Activated CD8-positive, alpha-beta memory T cell treated with anti-CD3 and anti-CD28 coated beads, Interleukin-2, amount 10 ng/mL, durations not matched to agents 7 days and 5 days (primary cell): ENCODE data around the gene SNTG2. TPM values are rescaled to one million over a fixed set of nuclear protein-coding genes. Genes with fewer than 3 reads are reported as not detected.
"Not testable (repeated sequence)": the region's sequence is repeated elsewhere in the genome, so short reads cannot be mapped to it uniquely, and the experiment has no call there.

Experiments
- ATAC-seq: fragments of 150-1000 bp; cut with Tn5 transposase; one replicate; pipeline ENCODE4 v1.10.0; 2021; ENCODE audit warnings: moderate library complexity
- CTCF ChIA-PET: fragments of 350-600 bp; sonication (Branson Sonifier 250); formaldehyde crosslinking; loops from one replicate; lab custom pipeline; 2021; ENCODE audit warnings: antibody characterized with exemption; lab: Charles Lee
- DNase-seq: peaks from one replicate; pipeline ENCODE4 v3.0.0-alpha.2; 2020
- H3K27ac Mint-ChIP-seq: one replicate; pipeline ENCODE4 v1.8.0; 2021; ENCODE audit warnings: mild to moderate bottlenecking, mixed read lengths
- H3K27me3 Mint-ChIP-seq: one replicate; pipeline ENCODE4 v1.8.0; 2021; ENCODE audit warnings: mixed read lengths
- H3K36me3 Mint-ChIP-seq: one replicate; pipeline ENCODE4 v1.8.0; 2021; ENCODE audit warnings: mild to moderate bottlenecking, mixed read lengths
- H3K4me1 Mint-ChIP-seq: one replicate; pipeline ENCODE4 v1.8.0; 2021; ENCODE audit warnings: mixed read lengths
- H3K4me3 Mint-ChIP-seq: one replicate; pipeline ENCODE4 v1.8.0; 2021; ENCODE audit warnings: mild to moderate bottlenecking, moderate library complexity, mixed read lengths
- H3K9me3 Mint-ChIP-seq: one replicate; pipeline ENCODE4 v1.8.0; 2022; ENCODE audit warnings: low read depth, mixed read lengths
- total RNA-seq, 2 experiments: library from RNA; stranded (reverse); gene quantifications; one replicate each; pipeline ENCODE4 v1.2.3, GENCODE V29; 2021

Gene SNTG2
- total RNA-seq, 2 experiments from 2014 or later = 0.37 to 1.6 TPM

DNA sequence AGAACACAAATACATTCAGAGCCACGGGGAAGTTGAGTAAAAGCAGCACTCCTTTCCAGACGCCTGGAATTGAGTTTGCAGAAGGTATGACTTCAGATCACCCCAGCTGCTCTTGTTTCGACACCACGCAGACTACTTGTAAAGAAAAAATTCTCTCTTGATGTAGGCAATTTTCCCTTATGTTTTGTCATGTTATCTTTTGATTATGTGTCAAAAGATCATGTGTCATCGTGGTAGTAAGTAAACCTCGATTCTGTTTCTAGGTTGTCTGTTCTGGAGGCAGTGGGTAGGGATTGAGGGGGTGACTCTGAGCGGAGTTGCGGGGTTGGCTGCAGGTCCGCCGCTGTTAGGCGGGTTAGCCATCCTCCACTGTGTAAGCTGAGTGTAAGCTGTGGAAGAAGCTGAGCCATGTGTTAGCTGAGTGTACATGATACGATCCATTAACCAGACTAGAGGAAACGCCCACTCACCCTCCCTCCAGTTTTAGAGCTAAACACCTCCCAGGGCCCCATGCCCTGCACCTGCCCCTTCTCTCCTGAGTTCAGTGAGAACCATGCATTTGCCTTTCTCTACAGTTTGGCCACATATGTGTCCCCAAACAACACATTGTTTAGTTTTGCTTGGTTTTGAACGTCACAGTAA, 181.8 kb downstream of the SNTG2 start:
- no peak for DNase-seq

DNA sequence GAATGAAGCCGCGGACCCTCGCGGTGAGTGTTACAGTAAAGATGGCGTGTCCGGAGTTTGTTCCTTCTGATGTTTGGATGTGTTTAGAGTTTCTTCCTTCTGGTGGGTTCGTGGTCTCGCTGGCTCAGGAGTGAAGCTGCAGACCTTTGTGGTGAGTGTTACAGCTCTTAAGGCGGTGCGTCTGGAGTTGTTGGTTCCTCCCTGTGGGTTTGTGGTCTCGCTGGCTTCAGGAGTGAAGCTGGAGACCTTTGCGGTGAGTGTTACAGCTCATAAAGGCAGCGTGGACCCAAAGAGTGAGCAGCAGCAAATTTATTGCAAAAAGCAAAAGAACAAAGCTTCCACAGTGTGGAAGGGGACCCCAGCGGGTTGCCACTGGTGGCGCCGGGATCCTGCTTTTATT, 183.2 kb downstream of the SNTG2 start:
- H3K9me3 Mint-ChIP-seq, H3K4me1 Mint-ChIP-seq, DNase-seq, H3K27ac Mint-ChIP-seq, ATAC-seq, CTCF ChIA-PET, H3K4me3 Mint-ChIP-seq, H3K27me3 Mint-ChIP-seq, H3K36me3 Mint-ChIP-seq: not testable (repeated sequence)

More for the DNA sequence above, 181.8 kb downstream of the SNTG2 start:
- no peaks in the 10 kb centered on the region for H3K9me3 Mint-ChIP-seq
- H3K4me3 Mint-ChIP-seq = no peak overlapping the region
- H3K4me1 Mint-ChIP-seq = peaks cover 4% of the 10 kb centered on the region
- ATAC-seq = no peak
- no peaks in the 10 kb centered on the region for H3K27me3 Mint-ChIP-seq
- CTCF ChIA-PET = no interaction called here
- no peaks in the 10 kb centered on the region for H3K36me3 Mint-ChIP-seq
- H3K27ac Mint-ChIP-seq = no peak overlapping the region

DNA sequence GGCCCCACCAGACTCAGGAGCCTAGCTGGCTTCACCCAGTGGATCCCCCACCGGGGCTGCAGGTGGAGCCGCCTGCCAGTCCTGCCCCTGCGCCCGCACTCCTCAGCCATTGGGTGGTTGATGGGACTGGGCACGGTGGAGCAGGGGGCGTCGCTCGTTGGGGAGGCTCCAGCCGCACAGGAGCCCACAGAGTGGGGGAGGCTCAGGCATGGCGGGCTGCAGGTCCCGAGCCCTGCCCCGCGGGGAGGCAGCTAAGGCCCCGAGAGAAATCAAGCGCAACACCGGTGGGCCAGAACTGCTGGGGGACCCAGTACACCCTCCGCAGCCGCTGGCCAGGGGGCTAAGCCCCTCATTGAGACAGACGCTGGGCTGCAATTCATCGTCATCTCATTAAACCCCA, 184.0 kb downstream of the SNTG2 start:
- Mint-ChIP-seq H3K27me3 (no peaks in the 10 kb centered on the region), H3K4me3 (no peak overlapping the region), H3K9me3 (no peaks in the 10 kb centered on the region), H3K4me1 (peaks cover 4% of the 10 kb centered on the region), H3K27ac (no peak overlapping the region), H3K36me3 (no peaks in the 10 kb centered on the region)
- no peak for ATAC-seq
- CTCF ChIA-PET = no interaction called here
- no peak for DNase-seq

DNA sequence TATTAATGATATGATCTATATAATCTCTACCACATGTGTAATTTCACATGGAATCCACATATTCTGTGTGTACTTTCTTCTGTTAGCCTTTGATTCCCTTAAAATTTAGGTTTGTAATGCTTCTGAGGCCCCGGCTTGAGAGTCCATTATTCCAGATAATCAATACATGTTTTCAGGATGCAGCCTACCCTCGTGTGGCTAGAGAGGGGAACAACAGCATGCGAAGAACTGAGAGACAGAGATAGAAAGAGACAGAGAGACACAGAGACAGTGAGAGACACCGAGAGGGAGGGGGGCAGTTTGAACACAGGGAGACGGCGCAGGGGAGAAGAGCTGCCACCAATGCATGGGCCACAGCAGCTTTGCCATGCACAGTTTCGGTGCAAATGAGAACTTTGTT, 185.4 kb downstream of the SNTG2 start:
- Mint-ChIP-seq H3K27me3 (no peaks in the 10 kb centered on the region), H3K36me3 (no peaks in the 10 kb centered on the region), H3K4me1 (peaks cover 4% of the 10 kb centered on the region), H3K4me3 (no peak overlapping the region), H3K27ac (no peak overlapping the region), H3K9me3 (no peaks in the 10 kb centered on the region)
- ATAC-seq (no peak), DNase-seq (no peak)
- CTCF ChIA-PET = no interaction called here

DNA sequence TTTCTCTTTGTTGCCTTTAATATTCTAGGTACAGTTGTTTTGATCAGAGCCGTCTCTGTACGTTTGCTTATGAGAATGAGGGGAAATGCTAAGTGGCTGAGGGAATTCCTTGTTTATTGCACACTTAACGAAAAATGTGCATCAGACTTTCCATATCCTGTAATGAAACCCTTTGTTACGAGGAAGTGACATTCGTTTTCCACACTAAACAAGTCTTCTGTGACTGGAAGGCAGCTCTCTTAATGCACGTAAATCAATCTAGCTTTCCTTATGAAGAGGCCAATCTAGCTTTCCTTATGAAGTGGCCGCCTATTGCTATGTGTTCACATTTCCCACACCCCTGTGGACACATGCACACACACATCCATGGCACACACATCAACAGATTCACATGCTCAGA, 186.2 kb downstream of the SNTG2 start:
- Mint-ChIP-seq H3K27ac (no peak overlapping the region), H3K4me3 (no peak overlapping the region), H3K4me1 (peaks cover 4% of the 10 kb centered on the region), H3K9me3 (no peaks in the 10 kb centered on the region), H3K27me3 (no peaks in the 10 kb centered on the region), H3K36me3 (no peaks in the 10 kb centered on the region)
- CTCF ChIA-PET = no interaction called here
- no peak for DNase-seq
- no peak for ATAC-seq

DNA sequence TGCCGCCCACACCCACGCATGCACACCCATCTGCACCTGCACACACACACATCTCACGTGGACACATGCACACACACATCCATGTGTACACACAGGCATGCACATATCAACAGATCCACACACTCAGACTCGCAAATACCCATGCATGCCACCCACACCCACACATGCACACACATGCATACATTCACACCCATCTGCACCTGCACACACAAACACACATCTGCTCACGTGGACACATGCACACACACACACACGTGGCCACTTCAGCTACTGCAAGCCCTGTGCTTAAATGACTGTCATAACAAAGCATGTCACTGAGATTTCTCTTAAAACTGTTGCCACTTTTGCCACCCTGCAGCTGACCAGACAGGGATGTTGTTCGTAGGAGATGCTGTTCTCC, 186.6 kb downstream of the SNTG2 start:
- ATAC-seq (no peak), DNase-seq (no peak)
- H3K4me3 Mint-ChIP-seq = no peak overlapping the region
- no peaks in the 10 kb centered on the region for H3K36me3 Mint-ChIP-seq
- CTCF ChIA-PET = no interaction called here
- no peak overlapping the region for H3K27ac Mint-ChIP-seq
- no peaks in the 10 kb centered on the region for H3K9me3 Mint-ChIP-seq
- peaks cover 4% of the 10 kb centered on the region for H3K4me1 Mint-ChIP-seq
- H3K27me3 Mint-ChIP-seq = no peaks in the 10 kb centered on the region

DNA sequence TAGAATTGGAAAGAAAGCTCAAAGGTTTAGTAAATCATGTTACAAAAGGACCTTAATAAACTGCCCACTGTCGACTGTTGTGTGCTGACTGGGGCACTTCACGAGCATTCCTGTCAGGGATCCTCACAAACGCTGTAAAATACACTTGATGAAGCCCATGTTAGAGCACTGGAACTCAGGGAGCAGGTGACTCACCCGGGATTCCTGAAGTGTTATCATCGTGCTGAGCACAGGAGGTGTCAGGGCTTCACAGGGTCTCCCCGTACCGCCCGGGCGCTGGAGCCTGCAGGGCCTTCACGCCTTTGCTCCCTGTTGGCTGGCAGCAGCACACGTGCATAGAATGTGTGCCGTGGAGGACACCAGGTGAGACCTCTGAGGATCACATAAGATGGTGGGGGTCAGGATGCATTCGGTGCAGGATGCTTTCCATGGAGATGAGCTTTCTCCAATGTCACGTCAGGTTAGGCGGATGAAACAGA, 187.3 kb downstream of the SNTG2 start:
- Mint-ChIP-seq H3K4me1 (peaks cover 9% of the 10 kb centered on the region), H3K27ac (no peak overlapping the region), H3K4me3 (no peak overlapping the region), H3K27me3 (no peaks in the 10 kb centered on the region), H3K9me3 (no peaks in the 10 kb centered on the region), H3K36me3 (no peaks in the 10 kb centered on the region)
- ATAC-seq (no peak), DNase-seq (no peak)
- CTCF ChIA-PET = no interaction called here

DNA sequence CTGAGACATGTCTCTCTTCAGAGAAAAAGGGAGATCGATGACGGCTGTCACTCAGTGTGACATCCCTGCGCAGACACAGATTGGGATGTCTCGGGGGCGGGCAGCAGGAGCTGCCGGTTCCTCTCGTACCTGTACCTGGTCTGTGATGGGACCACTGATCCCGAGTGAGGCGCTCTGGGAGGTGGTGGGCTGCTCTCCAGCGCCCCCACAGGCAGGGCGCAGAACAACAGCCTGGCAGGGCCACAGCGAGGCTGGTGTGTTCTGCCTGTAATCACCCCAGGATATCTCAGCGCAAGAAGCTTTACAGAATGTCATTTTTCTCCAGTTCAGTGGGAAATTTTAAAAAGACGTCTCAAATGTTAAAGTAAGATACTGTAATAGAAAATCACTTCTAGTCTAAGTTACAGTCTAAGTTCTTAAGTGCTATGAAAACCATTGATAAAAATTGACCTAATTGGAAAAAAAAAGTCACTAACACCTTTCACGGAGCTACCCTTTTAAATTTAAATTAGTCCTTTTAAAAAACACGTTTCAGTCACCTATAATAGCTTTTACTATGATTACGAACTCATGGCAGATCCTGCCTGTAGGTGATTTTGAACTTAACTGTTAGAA, 189.8 kb downstream of the SNTG2 start:
- CTCF ChIA-PET = interaction anchor here (0.6 to 1.4 kb wide), 11 partner anchors 10 to 425 kb away, joined by 3 to 5 read pairs (median 3); partner anchors contain the start of gene SNTG2
- H3K27ac Mint-ChIP-seq = no peak overlapping the region
- H3K36me3 Mint-ChIP-seq = no peaks in the 10 kb centered on the region
- H3K9me3 Mint-ChIP-seq = peaks cover 5% of the 10 kb centered on the region
- ATAC-seq = peak; percentile 64
- H3K27me3 Mint-ChIP-seq = no peaks in the 10 kb centered on the region
- H3K4me3 Mint-ChIP-seq = no peak overlapping the region
- peak; percentile 51 for DNase-seq
- peaks cover 5% of the 10 kb centered on the region for H3K4me1 Mint-ChIP-seq

DNA sequence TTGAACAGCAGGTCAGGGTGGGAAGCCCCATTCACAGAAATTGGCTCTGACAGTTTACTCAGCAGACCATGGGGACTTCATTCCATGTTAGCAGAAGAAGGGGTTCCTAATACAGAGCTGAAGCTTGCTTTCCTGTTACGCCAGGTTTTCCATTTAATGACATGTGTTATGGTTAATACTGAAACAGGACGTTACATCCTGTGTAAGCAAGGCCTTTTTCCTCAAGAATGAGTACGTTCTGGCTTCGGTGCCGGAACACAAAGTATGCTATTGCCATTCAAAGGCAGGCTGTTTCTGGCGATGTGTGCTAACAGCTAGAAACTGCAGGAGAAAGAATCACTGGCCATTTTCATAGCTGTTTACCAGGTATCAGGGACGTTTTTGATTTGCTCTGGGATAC, 190.4 kb downstream of the SNTG2 start:
- H3K4me1 Mint-ChIP-seq = peaks cover 5% of the 10 kb centered on the region
- no peaks in the 10 kb centered on the region for H3K27me3 Mint-ChIP-seq
- CTCF ChIA-PET = interaction anchor here (0.6 to 1.4 kb wide), 9 partner anchors 9 to 426 kb away, joined by 3 to 5 read pairs (median 3); partner anchors contain the start of gene SNTG2
- H3K4me3 Mint-ChIP-seq = no peak overlapping the region
- DNase-seq = no peak
- ATAC-seq = no peak
- H3K36me3 Mint-ChIP-seq = no peaks in the 10 kb centered on the region
- H3K27ac Mint-ChIP-seq = no peak overlapping the region
- peaks cover 5% of the 10 kb centered on the region for H3K9me3 Mint-ChIP-seq

DNA sequence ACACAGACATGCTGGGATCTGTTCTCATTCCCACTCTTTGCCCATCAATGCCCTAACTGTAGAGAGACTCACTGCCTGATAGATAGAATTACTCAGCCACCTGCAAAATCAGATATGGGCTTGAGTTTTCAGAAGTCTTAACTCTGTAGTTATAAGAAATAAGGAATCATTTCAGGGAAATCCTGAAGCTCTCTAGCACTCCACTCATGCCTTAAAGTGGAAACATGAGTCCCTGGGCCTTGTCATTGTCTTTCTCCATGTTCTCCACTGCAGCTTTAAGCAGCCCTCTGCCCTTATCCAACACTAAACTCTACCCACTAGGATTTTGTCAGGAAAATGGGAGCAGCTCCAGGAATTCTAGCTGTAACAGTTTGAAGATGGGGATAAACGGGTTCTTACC, 192.5 kb downstream of the SNTG2 start:
- Mint-ChIP-seq H3K27me3 (no peaks in the 10 kb centered on the region), H3K4me3 (no peak overlapping the region), H3K36me3 (no peaks in the 10 kb centered on the region), H3K27ac (no peak overlapping the region), H3K9me3 (peaks cover 5% of the 10 kb centered on the region), H3K4me1 (peaks cover 5% of the 10 kb centered on the region)
- DNase-seq = no peak
- CTCF ChIA-PET = no interaction called here
- ATAC-seq = no peak

DNA sequence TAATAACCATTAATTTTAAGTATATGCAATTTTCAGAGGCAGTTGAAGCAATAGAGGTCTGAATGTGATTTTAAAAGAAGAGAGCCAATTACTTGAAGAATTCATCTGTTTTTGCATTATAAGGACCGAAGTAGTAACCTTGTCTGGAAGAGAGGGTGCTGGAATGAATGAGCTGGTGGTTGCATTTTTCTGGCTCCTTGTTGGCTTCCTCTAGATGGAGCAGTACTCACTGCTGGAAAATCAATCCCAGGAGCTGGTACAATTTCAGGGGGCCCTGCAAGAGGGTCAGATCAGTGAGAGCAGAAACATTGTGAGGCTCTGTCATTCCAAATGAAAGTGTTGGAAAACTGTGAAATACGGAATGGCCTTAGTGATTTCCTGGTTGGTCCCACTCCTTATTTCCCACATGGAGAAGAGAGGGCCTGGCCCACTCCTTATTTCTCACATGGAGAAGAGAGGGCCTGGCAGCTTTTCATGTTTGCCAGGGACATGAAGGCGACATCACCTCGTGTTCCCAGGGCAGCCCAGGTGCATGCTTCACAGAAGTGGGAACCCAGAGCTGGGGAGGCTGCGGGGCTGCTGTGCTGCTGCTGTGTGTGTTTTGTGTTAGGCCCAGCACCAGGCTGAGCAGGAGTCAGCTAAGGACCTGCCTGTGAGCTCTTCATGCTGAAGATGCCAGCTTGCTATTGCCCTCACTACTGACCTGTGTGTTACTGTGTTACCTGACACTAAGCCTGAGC, 197.4 kb downstream of the SNTG2 start:
- ATAC-seq (no peak), DNase-seq (no peak)
- peaks cover 5% of the 10 kb centered on the region for H3K9me3 Mint-ChIP-seq
- no peaks in the 10 kb centered on the region for H3K27me3 Mint-ChIP-seq
- no peak overlapping the region for H3K4me3 Mint-ChIP-seq
- no peak overlapping the region for H3K27ac Mint-ChIP-seq
- H3K4me1 Mint-ChIP-seq = no peaks in the 10 kb centered on the region
- H3K36me3 Mint-ChIP-seq = no peaks in the 10 kb centered on the region
- CTCF ChIA-PET = no interaction called here

DNA sequence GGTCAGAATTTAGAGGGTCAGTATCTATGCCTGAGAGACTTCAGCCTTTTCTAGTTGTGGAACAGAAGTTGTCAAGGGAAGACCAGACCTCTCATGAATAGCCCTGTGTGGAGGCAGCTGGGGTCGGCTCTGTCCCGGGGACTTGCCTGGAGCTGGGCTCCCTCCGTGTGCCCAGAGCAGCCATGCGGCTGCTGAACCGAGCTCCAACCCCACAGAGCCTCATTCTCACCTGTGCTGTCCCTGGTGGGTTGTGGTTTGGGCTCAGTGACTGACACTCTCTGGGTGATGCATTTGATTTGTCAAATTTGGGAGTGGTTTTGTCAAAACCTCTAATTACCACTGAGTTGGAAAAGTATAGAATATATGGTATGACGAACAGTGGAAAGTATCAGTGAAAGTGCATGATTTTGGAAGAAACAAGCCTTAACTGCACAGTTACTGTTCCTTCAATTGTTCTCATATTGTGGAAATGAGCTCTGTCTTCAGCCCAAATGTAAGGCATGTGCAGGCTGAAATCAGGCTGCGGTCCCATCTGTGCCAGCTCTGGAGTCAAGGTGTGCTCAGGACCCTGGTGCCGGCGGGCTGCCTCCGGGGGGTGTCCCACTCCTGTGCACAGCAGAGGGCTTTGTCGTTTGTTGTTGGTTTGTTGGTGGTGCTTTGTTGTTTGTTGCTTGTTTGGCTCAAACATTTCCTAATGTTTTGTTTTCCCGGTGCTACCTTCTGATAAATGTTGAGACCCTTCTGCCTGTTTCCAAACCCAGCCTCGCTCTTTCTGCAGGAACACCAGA, 200.3 kb downstream of the SNTG2 start:
- H3K36me3 Mint-ChIP-seq = no peaks in the 10 kb centered on the region
- no peaks in the 10 kb centered on the region for H3K9me3 Mint-ChIP-seq
- CTCF ChIA-PET = interaction anchor here (1.4 kb wide), 1 partner anchor 10 kb away, joined by 4 read pairs; no protein-coding TSS in a partner anchor
- DNase-seq (no peak), ATAC-seq (no peak)
- H3K4me3 Mint-ChIP-seq = no peak overlapping the region
- no peaks in the 10 kb centered on the region for H3K4me1 Mint-ChIP-seq
- H3K27ac Mint-ChIP-seq = no peak overlapping the region
- no peaks in the 10 kb centered on the region for H3K27me3 Mint-ChIP-seq

DNA sequence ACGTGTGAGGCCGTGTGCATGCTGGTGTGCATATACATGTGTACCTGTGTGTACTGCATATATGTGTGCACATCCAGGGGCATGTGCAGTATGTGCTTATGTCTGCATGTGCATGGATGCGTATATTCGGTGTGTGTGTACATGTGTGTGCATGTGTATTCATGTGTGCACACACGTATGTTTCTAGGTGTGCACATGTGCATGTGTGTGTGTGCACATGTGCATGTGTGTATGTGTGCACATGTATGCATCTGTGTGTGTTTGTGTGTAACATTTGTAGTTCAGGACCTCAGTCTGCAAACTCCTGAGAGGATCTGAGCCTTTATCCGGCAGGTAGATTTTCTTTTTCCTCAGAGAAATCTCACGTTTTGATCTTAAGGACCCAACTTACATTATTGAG, 201.7 kb downstream of the SNTG2 start:
- ATAC-seq = no peak
- no peak for DNase-seq
- Mint-ChIP-seq H3K9me3 (no peaks in the 10 kb centered on the region), H3K27me3 (no peaks in the 10 kb centered on the region), H3K27ac (no peak overlapping the region), H3K4me1 (no peaks in the 10 kb centered on the region), H3K4me3 (no peak overlapping the region), H3K36me3 (no peaks in the 10 kb centered on the region)
- CTCF ChIA-PET = no interaction called here
